Stimulated activated CD8-positive, alpha-beta memory T cell treated with anti-CD3 and anti-CD28 coated beads, Interleukin-4, amount 100 ng/mL, for 48 hours (primary cell): ENCODE data around the gene HRH1.
"Not testable (repeated sequence)": the region's sequence is repeated elsewhere in the genome, so short reads cannot be mapped to it uniquely, and the experiment has no call there.

Source experiments
- DNase-seq: peaks from one replicate; pipeline ENCODE4 v3.0.0-alpha.2; 2020

The HRH1 gene

GRCh38 chr3:11143476-11143875 is 10.8 kb upstream of the HRH1 start:
- DNase-seq: no peak

DNA sequence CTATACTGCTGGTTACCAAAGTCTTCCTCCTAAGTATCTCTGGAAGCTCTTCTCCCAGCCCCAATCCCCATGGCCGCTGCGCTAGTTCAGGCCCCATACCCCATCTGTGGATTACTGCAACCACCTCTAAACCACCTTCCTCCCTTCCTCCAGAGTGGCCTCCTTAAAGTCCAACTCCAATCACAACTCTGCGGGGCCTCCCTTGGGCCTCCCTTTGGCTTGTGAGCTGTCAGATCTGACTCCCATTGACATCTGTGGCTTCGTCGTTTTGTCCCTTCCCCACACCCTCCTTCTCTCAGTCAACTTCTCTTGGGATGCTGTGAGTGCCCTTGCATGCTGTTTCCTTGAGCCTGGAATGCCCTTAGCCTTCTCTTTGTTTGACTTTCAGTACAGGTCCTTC is 9.3 kb upstream of the HRH1 start:
- DNase-seq: no peak

DNA sequence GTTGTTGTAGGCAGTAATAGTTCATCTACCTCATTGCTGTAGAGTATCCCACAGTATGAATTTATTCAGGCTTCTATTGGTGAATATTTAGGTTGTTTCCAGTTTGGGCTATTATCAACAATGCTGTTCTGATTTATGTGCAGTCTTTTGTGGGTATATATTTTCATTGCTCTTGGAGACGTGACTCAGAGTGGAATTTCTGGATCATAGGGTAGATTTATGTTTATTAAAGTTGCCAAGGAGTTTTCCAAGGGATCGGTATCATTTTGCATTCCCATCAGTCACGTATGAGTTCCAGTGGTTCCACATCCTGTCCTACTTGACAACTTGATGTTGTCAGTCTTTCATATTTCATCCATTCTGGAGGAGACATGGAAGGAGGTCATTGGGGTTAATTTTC is 8.4 kb upstream of the HRH1 start:
- DNase-seq: no peak

DNA sequence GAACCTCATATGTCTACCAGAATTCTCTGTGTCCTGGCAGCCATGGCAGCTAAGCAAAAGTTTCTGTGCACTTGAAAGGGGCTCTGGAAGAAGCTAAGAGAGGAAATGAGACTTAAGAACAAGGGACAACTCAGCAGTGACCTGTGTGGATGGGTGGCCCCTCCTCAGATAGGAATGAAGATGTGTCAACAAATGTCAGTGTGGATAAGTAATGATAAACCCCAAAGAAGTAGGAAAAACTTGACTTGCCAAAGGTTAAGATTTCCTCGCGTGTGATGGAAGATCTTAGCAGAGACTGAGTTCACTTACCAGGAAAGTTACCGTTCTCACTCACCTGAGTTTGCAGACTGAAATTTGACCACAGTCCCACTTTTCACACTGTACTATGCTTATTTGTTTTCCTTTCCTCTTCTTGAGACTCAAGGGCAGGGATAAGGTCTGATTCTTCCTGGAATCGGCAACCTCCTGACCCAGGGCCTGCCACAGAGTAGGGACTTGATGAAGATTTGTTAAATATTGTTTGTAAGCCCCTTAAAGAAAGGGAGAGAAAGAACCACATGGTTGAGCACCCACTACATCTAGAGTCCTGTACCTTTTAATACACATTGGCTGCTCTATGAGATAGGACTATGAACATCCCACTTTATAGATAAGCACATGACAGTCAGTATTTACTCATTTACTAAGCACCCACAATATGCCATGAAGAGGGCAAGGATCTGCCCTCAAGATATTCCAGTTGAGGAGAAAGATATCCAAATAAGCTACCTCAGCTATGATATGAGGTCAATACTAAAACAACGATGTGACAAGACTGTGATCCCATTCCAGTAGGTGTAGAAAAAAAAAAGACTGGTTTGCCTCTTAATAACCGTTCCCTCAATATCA is 7.3 kb upstream of the HRH1 start:
- DNase-seq: no peak

DNA sequence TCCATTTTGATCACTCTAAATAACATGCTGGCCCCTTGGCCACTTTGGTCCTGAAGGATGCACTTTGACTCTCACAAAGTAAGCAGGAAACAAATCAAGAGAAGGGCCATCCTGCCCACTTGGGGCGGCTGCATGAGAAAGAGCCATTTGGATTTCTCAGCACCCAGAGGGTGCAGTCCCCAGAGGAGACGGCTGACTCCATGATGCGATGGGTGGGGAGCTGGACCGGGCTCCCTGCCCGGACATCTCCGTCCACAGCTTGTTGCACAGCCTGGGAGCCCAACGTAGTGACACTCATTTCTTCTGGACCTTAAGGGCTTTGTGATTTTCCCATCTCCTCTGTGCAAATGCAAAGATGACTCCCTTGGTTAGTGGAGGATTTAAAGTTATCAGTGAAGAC is 4.0 kb upstream of the HRH1 start:
- no peak for DNase-seq

DNA sequence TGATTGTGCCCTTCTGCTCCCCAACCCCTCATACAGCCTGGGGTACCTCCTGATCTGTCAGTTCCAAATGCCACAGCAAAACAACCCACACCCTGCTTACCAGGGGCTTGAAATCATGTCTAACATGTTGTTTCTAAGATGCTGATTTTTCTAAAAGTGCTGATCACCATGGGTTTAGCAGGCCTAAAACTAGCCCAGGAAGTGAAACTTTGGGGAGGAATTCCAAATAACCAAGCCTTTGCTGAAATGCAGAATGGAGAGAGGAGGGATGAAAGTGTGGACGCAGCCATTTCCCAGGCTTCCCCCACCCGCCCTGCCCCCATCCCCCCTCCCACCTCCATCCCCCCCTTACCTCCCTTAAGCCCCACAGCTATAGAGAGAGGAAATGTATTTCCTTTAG is 2.0 kb upstream of the HRH1 start:
- no peak for DNase-seq

GRCh38 chr3:11154953-11155325 is 646 bp downstream of the HRH1 start:
- DNase-seq: no peak

- peak; percentile 38 for DNase-seq
Observed at GRCh38 chr3:11155341-11156025, 1.2 kb downstream of the HRH1 start.

DNA sequence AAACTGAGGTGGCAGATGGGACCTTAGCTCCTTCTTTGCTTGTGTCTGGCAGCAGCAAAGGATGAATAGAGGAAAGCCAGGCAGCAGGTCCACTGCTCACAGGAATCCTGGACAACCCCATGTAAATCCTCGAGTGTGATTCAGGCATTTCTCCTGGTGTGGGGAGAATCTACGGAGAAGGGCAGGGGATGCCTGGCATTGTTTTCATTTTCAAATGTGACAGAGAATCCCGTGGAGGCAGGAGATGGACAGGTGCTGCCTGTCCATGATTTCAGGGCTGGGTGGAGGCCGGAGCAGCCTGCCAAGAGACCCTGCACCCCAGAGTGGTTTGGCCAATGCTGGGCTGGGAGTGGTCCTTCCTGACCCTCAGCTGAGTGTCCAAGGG is 1.7 kb downstream of the HRH1 start:
- no peak for DNase-seq

DNA sequence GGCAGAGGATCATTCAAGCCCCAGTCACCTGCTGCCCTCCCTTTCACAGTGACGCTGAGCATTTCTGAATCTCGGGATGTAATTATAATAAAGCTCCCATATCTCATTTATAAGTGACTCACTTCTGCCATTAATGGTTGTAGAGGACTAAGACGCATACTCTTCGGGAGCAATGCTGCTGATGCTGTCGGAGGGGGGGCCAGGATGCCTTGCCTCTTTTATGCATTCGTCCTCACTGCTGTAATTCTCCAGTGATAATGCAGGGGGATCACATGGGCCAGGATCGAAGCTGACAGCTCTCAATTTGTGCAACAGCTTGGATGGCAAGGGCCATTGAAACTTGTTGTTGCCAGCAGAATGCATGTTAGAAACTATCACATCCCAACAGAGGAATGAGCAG is 3.1 kb downstream of the HRH1 start:
- no peak for DNase-seq

- DNase-seq: no peak
Observed at GRCh38 chr3:11159421-11159904, 5.2 kb downstream of the HRH1 start.

DNA sequence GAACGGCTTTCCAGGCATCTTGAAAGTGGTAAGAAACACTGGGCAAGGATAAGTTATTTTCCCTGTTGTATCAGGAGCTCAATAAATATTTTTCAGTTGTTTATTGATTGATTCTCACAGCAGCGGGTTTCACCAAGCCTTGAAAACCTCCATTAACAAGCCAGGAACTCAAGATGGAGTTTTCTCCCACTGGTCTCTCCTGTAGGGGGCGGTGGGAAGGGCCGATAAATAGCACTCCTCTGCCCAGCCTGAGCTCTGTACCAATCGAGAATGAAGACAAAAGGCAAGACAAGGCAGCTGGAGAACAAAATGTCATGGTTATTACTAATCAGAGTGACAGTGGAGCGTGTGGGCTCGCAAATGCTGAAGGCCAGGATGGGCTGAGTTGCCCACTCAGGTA is 7.4 kb downstream of the HRH1 start:
- no peak for DNase-seq

GRCh38 chr3:11162401-11163345 is 8.4 kb downstream of the HRH1 start:
- no peak for DNase-seq

GRCh38 chr3:11164607-11165006 is 10.3 kb downstream of the HRH1 start:
- no peak for DNase-seq

- DNase-seq: no peak
Observed at GRCh38 chr3:11165476-11165875, 11.2 kb downstream of the HRH1 start.

- not testable (repeated sequence) for DNase-seq
Observed at GRCh38 chr3:11166807-11167400, 12.6 kb downstream of the HRH1 start.

GRCh38 chr3:11167590-11167989 is 13.3 kb downstream of the HRH1 start:
- no peak for DNase-seq

DNA sequence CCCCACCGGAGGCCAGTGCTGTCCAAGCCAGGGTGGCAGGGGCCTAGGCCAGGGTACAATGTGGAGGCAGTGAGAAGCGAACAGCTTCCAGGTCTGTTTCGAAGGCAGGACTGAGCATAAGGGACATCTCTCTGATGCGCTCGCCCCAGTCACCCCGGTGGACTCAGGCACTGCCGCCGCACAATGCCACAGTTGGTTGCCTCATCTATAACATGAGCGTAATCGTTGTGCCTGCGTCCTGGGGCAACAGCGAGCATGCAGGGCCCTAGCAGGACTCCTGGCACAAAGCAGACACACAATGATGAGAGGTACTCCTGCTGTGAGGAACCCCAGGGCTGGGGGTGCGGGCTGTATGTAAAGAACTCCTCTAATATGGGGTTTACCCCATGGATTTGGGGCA is 14.1 kb downstream of the HRH1 start:
- DNase-seq: no peak

GRCh38 chr3:11168881-11169805 is 14.8 kb downstream of the HRH1 start:
- no peak for DNase-seq

DNA sequence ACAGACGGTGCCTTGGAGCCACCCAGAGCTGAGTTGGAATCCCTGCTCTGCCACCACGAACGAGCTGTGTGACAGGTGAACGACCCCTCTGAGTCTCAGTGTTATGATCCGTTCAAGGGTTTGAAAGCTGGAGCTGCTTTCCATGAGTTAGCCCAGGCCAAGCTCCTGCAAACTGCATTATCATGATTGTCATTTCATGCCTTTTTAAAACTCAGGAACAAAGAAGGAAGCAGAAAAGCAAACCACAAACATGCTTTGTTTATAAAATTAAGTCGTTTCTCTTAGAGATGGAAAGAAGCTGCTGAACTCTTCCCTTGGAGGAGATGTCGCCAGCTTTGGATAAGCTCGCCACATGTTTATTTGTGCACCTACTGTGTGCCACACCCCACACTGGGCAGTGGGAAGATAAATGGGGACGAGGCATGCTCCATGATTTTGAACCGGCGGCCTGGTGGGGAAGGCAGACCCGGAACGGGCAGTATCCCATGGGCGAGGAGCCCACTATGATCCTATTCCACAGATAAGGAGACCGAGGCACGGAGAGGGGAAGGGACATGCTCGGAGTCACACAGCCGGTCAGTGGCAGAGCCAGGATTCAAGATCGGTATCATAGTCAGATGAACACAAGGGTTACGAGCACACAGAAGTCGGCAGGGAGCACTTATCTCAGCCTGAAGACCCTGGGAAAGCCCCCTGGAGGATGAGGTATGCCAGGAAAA is 15.9 kb downstream of the HRH1 start:
- DNase-seq: no peak

DNA sequence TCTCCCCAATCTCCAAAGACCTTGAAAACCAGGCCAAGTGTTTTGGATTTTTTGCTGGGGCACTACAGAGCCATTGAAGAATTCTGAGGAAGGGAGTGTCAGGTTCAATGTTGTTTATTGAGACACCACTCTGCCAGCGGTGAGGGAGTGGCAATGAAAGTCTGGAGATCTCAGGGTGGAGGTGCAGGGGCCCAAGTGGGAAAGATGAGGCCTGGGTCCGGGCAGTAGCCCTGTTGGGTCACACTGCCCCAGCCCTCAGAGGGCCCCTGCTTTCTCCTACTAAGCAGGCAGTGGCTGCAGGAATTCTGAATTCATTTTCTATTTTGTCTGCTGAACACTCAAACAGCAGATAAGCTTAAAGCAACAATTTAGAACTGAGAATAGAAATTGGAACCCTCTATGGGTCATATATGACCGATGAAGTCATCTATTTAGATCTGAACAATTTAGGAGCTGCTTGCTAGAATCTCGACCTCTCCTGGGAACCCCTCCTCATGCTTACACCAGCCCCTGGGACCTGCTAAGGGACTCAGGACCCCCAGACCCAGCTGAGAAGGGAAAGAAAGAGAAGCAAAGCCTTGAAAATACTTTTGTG is 17.9 kb downstream of the HRH1 start:
- no peak for DNase-seq
